HCT116 (cell line): ENCODE measurements around the gene TMPRSS9.

Experiments used
- EGR1 ChIP-seq: IDR thresholded peaks from 2 replicates; pipeline ENCODE4 v1.6.1; 2012; ENCODE audit warnings: low read depth
- EZH2phosphoT487 ChIP-seq: fragments of 200-600 bp; IDR thresholded peaks from 2 replicates; pipeline ENCODE4 v1.6.1; 2018; ENCODE audit warnings: antibody characterized with exemption, borderline replicate concordance
- POLR2A ChIP-seq: IDR thresholded peaks from 2 replicates; pipeline ENCODE4 v1.7.0; 2011; ENCODE audit warnings: borderline replicate concordance; ENCODE audit not compliant: insufficient read depth, insufficient read length; ENCODE audit errors: extremely low read depth
- RAD21 ChIP-seq: IDR thresholded peaks from 2 replicates; pipeline ENCODE4 v1.6.1; 2012; ENCODE audit warnings: low read depth, mild to moderate bottlenecking

GRCh38 chr19:2436926-2437325 is 76.9 kb downstream of the TMPRSS9 start:
- TF ChIP-seq RAD21 (no peak), EZH2phosphoT487 (no peak), EGR1 (no peak), POLR2A (no peak)
